Activated effector memory CD4-positive, alpha-beta T cell treated with anti-CD3 and anti-CD28 coated beads, Interleukin-2, amount 50 U/mL, for 16 hours (primary cell): ENCODE measurements around the gene GIMAP7.
"Not testable (repeated sequence)": the region's sequence is repeated elsewhere in the genome, so short reads cannot be mapped to it uniquely, and the experiment has no call there.

Experiments
- DNase-seq: peaks from one replicate; pipeline ENCODE4 v3.0.0-alpha.2; 2020

GIMAP7 gene

GRCh38 chr7:150515248-150516147, 826 bp downstream of the GIMAP7 start:
- DNase-seq = no peak

- DNase-seq = no peak
These were observed 2.5 kb downstream of the GIMAP7 start for GRCh38 chr7:150516956-150517745.

- no peak for DNase-seq
These were observed 4.6 kb downstream of the GIMAP7 start for GRCh38 chr7:150519310-150519709.

GRCh38 chr7:150520145-150520544, 5.5 kb downstream of the GIMAP7 start:
- peak; percentile 71 for DNase-seq

- not testable (repeated sequence) for DNase-seq
These were observed 8.3 kb downstream of the GIMAP7 start for GRCh38 chr7:150522931-150523330.

GRCh38 chr7:150524018-150524417, 9.3 kb downstream of the GIMAP7 start:
- no peak for DNase-seq

- DNase-seq = no peak
These were observed 17.0 kb downstream of the GIMAP7 start for GRCh38 chr7:150531704-150532103.

- DNase-seq = no peak
These were observed 23.6 kb downstream of the GIMAP7 start for GRCh38 chr7:150538259-150538658.

GRCh38 chr7:150553163-150553562, 38.5 kb downstream of the GIMAP7 start:
- no peak for DNase-seq

- no peak for DNase-seq
These were observed 42.0 kb downstream of the GIMAP7 start for GRCh38 chr7:150556521-150557138.

- DNase-seq = no peak
These were observed 45.8 kb downstream of the GIMAP7 start for GRCh38 chr7:150560486-150560885.

- DNase-seq = no peak
These were observed 48.2 kb downstream of the GIMAP7 start for GRCh38 chr7:150562919-150563318.

GRCh38 chr7:150564006-150564405, 49.3 kb downstream of the GIMAP7 start:
- no peak for DNase-seq

- no peak for DNase-seq
These were observed 49.9 kb downstream of the GIMAP7 start for GRCh38 chr7:150564566-150564965.

- DNase-seq = no peak
These were observed 50.6 kb downstream of the GIMAP7 start for GRCh38 chr7:150565239-150565638.

- no peak for DNase-seq
These were observed 51.5 kb downstream of the GIMAP7 start for GRCh38 chr7:150566123-150566522.

GRCh38 chr7:150566572-150566971, 51.9 kb downstream of the GIMAP7 start:
- DNase-seq = no peak

- no peak for DNase-seq
These were observed 52.5 kb downstream of the GIMAP7 start, which contains the start of gene GIMAP4 for GRCh38 chr7:150567169-150567568. GIMAP4 (plus strand) TSS chr7:150567390; CDS start chr7:150569902, 2,512 bp downstream.

GRCh38 chr7:150567871-150568301, 53.2 kb downstream of the GIMAP7 start:
- no peak for DNase-seq

- no peak for DNase-seq
These were observed 54.0 kb downstream of the GIMAP7 start for GRCh38 chr7:150568714-150569113.

- DNase-seq = no peak
These were observed 54.7 kb downstream of the GIMAP7 start for GRCh38 chr7:150569245-150569955.
